Hypothalamus (tissue), 51 donors: ENCODE measurements around the gene RIPK1.

Source experiments
- DNase-seq, 51 donors: peaks; one replicate each; lab custom pipeline; 2025; lab: John Stamatoyannopoulos, UW

RIPK1 gene

GRCh38 chr6:3159805-3160781 lies 91.8 kb downstream of the RIPK1 start:
- DNase-seq, result peak in 9 of 51 donors; percentile 10 to 61 (median 30)

GRCh38 chr6:3162067-3162497 lies 93.8 kb downstream of the RIPK1 start:
- no peak for DNase-seq

GRCh38 chr6:3162565-3163247 lies 94.4 kb downstream of the RIPK1 start:
- DNase-seq, result peak in 45 of 51 donors; percentile 7 to 79 (median 51)

- peak in 1 of 51 donors; percentile 45 for DNase-seq
Measured at GRCh38 chr6:3163248-3163594, 94.9 kb downstream of the RIPK1 start.

- DNase-seq, result no peak
Measured at GRCh38 chr6:3164388-3164787, 96.1 kb downstream of the RIPK1 start.
